BJ (cell line): ENCODE measurements around the gene MIA2. TPM values are rescaled to one million over a fixed set of nuclear protein-coding genes. Genes with fewer than 3 reads are reported as not detected.

Experiments used
- CTCF ChIA-PET: fragments of 350-600 bp; formaldehyde crosslinking; extraction: SDS; loops from one replicate; lab custom pipeline; 2021; ENCODE audit warnings: antibody characterized with exemption, inconsistent platforms; lab: Yijun Ruan, JAX
- POLR2A ChIA-PET: fragments of 300-600 bp; sonication (Branson Sonifier 250); formaldehyde crosslinking; extraction: SDS; loops from one replicate; lab custom pipeline; 2021; ENCODE audit warnings: antibody characterized with exemption; lab: Charles Lee
- DNase-seq: peaks from one replicate; pipeline ENCODE4 v3.0.0-alpha.2; 2011; ENCODE audit warnings: low read depth
- H3K27me3 ChIP-seq: 2 replicates; pipeline ENCODE4 v1.6.0; 2011; ENCODE audit warnings: low read length; ENCODE audit not compliant: control insufficient read depth, insufficient read depth
- H3K36me3 ChIP-seq: 2 replicates; pipeline ENCODE4 v1.5.1; 2011; ENCODE audit warnings: low read length; ENCODE audit not compliant: control insufficient read depth, insufficient read depth
- H3K4me3 ChIP-seq: 2 replicates; pipeline ENCODE4 v1.5.1; 2011; ENCODE audit warnings: low read depth, mild to moderate bottlenecking, control low read depth, low read length
- polyA plus RNA-seq: library from polyadenylated mRNA; depleted of rRNA; stranded (reverse); fragments of >200 nt; gene quantifications from 2 replicates; pipeline ENCODE4 v1.2.3, GENCODE V29; 2011
- TF ChIP-seq, protein P1 (sequence below): IDR thresholded peaks from 2 replicates; pipeline ENCODE4 v1.5.1; 2011; ENCODE audit warnings: low read depth, mild to moderate bottlenecking, control low read depth, inconsistent platforms, low read length, moderate library complexity; ENCODE audit not compliant: insufficient read depth

MIA2 gene
- polyA plus RNA-seq, 1 experiment: 11.4 TPM

DNA sequence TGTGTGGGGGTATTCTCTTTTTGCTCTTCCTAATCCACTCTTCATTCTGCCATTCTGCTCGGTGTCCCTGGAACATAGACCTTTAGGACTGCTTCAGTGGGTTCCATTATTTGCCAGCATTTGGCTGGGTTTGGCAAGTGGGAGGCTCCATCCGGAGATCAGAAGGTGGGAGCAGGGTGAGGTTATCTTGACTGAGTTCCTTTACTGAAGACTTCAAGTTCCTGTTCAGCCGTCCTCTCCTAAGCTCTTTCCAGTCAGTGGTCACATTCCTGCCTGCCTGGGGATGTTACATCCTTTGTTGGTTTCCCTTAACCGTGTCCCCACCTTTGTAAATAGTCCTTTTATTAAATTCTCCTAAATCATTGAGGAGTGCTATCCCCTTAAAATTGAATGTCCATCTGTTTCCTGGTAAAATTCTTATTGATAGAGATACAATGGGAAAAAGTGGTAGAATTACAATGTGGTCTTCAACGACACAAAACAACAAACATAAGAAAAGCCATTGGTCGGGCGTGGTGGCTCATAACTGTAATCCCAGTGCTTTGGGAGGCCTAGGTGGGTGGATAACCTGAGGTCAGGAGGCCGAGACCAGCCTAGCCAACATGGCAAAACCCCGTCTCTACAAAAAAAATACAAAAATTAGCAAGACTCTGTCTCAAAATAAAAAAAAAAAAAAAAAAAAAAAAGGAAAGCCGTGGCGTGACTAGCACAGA lies 5.0 kb upstream of the MIA2 start:
- CTCF ChIA-PET: no interaction called here
- Histone ChIP-seq H3K27me3 (0 out of 2 replicates have a peak, but pooled peaks cover 2% of the 10 kb centered on the region), H3K4me3 (no peak overlapping the region), H3K36me3 (no peaks in the 10 kb centered on the region)
- POLR2A ChIA-PET: no interaction called here
- DNase-seq: no peak
- TF ChIP-seq, protein P1, sequence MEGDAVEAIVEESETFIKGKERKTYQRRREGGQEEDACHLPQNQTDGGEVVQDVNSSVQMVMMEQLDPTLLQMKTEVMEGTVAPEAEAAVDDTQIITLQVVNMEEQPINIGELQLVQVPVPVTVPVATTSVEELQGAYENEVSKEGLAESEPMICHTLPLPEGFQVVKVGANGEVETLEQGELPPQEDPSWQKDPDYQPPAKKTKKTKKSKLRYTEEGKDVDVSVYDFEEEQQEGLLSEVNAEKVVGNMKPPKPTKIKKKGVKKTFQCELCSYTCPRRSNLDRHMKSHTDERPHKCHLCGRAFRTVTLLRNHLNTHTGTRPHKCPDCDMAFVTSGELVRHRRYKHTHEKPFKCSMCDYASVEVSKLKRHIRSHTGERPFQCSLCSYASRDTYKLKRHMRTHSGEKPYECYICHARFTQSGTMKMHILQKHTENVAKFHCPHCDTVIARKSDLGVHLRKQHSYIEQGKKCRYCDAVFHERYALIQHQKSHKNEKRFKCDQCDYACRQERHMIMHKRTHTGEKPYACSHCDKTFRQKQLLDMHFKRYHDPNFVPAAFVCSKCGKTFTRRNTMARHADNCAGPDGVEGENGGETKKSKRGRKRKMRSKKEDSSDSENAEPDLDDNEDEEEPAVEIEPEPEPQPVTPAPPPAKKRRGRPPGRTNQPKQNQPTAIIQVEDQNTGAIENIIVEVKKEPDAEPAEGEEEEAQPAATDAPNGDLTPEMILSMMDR: no peak

DNA sequence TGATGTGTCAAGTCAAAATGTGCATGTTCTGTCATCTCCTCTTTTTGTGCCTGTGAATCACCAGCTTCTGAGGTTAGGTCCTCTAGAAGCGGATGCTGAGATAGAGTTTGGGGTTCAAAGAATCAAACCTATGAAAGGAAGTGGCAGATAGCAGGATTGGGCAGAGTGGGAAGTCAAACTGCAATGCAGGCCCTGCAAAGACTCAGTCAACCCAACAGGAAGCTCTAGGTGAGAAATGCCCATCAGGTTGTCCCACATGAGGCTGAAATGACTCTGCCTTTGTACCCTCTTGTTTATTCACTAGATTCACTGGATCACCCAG lies 4.5 kb upstream of the MIA2 start:
- no peaks in the 10 kb centered on the region for H3K36me3 ChIP-seq
- H3K4me3 ChIP-seq: no peak overlapping the region
- no peak for DNase-seq
- H3K27me3 ChIP-seq: no peaks in the 10 kb centered on the region
- ChIA-PET CTCF (no interaction called here), POLR2A (no interaction called here)
- TF ChIP-seq, protein P1: no peak

DNA sequence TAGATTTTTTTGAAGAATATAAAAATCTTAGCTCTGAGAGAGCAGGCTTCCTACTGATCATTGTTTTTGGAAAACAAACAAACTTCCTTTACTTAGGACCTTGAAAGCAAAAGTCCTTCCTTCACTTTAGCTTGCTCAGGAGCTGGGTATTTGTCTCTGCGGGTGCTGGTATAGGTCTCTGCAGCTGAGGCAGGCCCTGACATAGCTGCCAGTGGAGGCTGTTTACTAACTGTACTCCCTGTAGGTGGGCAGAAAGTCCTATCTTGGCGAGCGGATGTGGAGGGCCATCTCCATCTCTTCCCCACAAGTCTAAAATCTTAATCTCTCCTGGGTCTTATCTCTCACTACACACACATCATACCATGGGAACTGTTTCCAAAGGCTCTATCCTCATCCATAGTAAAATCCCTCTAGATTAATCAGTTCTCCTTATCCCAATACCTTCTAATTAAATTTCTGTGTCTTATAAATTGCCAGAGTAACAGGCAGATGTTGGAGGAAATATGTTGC lies 4.1 kb upstream of the MIA2 start:
- Histone ChIP-seq H3K36me3 (no peaks in the 10 kb centered on the region), H3K27me3 (no peaks in the 10 kb centered on the region), H3K4me3 (no peak overlapping the region)
- ChIA-PET CTCF (no interaction called here), POLR2A (no interaction called here)
- no peak for DNase-seq
- TF ChIP-seq, protein P1: no peak

DNA sequence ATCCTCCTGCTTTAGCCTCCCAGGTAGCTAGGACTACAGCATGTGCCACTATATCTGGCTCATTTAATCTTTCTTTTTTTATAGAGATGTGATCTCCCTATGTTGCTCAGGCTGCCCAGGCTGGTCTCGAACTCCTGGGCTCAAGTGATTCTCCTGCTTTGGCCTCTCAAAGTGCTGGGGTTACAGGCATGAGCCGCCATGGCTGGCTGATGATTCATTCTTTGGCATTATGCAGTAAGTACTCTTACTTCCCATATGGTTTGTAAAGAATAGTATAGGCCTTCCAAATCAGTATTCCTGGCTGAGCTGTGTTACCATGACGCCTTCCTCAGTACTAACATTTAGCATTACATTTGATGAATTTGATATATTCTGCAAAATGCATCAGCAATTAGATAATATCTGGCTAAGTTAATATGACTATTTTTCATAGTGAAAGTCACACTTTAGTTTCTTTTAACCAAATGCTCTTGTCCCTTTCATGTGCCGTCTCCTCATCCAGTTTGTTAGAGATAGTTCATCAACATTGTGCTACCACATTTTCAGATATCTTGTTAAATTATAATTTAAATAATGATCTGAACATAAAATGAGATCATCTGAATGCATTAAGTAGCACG lies 3.2 kb upstream of the MIA2 start:
- POLR2A ChIA-PET: no interaction called here

More for the DNA sequence above, 3.2 kb upstream of the MIA2 start:
- Histone ChIP-seq H3K27me3 (no peaks in the 10 kb centered on the region), H3K4me3 (no peak overlapping the region), H3K36me3 (no peaks in the 10 kb centered on the region)
- TF ChIP-seq, protein P1: no peak
- no peak for DNase-seq
- CTCF ChIA-PET: interaction anchor here (2.5 kb wide), 1 partner anchor 196 kb away, joined by 8 read pairs; no protein-coding TSS in a partner anchor
